Gastrocnemius medialis (tissue), 4 donors: ENCODE results near the gene NECTIN2.

Experiments
- POLR2A ChIP-seq, 2 donors: fragments of 450-650 bp; IDR thresholded peaks; one replicate each; pipeline ENCODE4 v1.6.1; 2017; ENCODE audit warnings: antibody characterized with exemption in 2 of 2, mild to moderate bottlenecking in 2 of 2, moderate library complexity in 2 of 2
- TF ChIP-seq, protein P1 (sequence below), 5 experiments: fragments of 450-650 bp in 3 of 5; fragments of 200-600 bp in 2 of 5; sonication (generic) in 2 of 5; IDR thresholded peaks in 4 of 5; conservative IDR thresholded peaks in 1 of 5; 1 replicate in 4 of 5; 2 replicates in 1 of 5; pipeline ENCODE4 v1.5.1; 2016 to 2019; ENCODE audit warnings: antibody characterized with exemption in 5 of 5, mild to moderate bottlenecking in 3 of 5, moderate library complexity in 3 of 5

DNA sequence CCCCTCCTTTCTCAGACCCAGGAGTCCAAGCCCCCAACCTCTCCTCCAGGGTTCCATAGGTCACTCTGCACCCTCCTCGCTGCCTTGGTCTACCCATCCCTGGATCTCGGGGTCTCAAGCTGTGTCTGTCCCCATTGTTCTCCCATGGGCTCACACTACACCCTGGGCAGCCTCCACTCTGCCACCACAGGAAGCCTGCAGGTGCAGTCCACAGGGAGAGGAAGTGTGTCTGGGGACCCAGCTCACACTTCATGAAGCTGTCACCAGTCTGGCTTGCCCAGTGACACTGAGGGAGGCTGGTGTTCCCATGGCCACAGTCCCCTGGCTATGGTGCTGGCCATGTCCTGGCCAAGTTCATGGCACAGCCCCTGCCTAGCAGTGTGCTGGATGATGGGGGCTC is 5.3 kb downstream of the NECTIN2 start:
- TF ChIP-seq, protein P1, sequence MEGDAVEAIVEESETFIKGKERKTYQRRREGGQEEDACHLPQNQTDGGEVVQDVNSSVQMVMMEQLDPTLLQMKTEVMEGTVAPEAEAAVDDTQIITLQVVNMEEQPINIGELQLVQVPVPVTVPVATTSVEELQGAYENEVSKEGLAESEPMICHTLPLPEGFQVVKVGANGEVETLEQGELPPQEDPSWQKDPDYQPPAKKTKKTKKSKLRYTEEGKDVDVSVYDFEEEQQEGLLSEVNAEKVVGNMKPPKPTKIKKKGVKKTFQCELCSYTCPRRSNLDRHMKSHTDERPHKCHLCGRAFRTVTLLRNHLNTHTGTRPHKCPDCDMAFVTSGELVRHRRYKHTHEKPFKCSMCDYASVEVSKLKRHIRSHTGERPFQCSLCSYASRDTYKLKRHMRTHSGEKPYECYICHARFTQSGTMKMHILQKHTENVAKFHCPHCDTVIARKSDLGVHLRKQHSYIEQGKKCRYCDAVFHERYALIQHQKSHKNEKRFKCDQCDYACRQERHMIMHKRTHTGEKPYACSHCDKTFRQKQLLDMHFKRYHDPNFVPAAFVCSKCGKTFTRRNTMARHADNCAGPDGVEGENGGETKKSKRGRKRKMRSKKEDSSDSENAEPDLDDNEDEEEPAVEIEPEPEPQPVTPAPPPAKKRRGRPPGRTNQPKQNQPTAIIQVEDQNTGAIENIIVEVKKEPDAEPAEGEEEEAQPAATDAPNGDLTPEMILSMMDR (IDR thresholded peaks at IDR 0.05 in 4 of 5, conservative IDR thresholded peaks at IDR 0.05 in 1 of 5): no peak
- no peak for TF ChIP-seq POLR2A (IDR thresholded peaks at IDR 0.05)
